ENCODE data around the gene OR4C45.
"Not testable (repeated sequence)": the region's sequence is repeated elsewhere in the genome, so short reads cannot be mapped to it uniquely, and the experiment has no call there.

OR4C45 gene

DNA sequence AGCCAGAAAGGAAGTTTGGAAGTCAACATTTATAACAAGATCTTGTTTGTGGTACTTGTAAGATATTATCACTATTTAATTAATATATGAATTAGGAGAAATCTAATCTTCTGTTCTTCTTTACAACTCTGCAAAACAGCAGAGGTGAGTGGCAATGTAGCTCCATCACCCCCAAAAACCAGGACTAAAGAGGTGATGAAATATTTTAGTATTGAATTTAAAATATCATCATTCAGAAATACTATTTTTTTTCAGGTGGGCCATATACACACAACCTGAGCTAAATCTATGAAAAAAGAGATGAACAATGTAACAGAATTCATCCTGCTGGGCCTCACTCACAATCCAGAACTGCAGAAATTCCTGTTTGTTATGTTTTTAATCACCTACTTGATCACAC lies at the start of gene OR4C45:
Gene OR4C45, plus strand, starts transcription at position 301 of the 400 bp plus-strand sequence.
- H3K27ac ChIP-seq: no peak within 1 kb of the TSS

GRCh38 chr11:49995565-49995964 lies 37.1 kb upstream of the OR4C45 start:
- H3K27ac ChIP-seq: no peak overlapping the region
- DNase-seq (ENCODE audit: low read depth, low spot score): peak; percentile 12

More for the DNA sequence above, at the start of gene OR4C45:
- DNase-seq (ENCODE audit: low read depth, low spot score): no peak

GRCh38 chr11:50030193-50030592 lies 2.5 kb upstream of the OR4C45 start:
- no peak for DNase-seq (ENCODE audit: low read depth, low spot score)
- H3K27ac ChIP-seq: no peak overlapping the region

- H3K27ac ChIP-seq; DNase-seq (ENCODE audit: low read depth, low spot score): not testable (repeated sequence)
These were observed 3.6 kb downstream of the OR4C45 start for GRCh38 chr11:50036239-50036638.

- DNase-seq (ENCODE audit: low read depth, low spot score): no peak
- H3K27ac ChIP-seq: no peak overlapping the region
These were observed 4.6 kb downstream of the OR4C45 start for GRCh38 chr11:50037251-50037650.

DNA sequence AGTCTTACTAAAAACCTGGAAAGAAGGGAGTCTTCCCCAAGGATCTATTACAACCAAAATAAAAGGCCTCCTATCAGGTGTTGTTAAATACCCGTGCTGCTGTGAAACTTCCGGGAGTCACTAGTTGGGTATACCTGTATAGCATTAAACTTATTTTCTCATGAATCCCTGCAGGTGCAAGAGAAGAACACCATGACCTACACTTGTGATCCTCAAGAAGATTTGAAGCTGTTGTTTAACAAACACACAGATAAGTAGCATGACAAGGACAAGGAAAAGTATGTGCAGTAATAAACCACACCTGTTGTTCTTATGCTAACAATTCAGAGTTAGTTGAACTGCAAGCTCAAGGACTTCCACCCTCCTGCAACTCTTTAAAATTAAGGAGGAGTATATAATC lies 12.0 kb downstream of the OR4C45 start:
- DNase-seq (ENCODE audit: low read depth, low spot score): no peak
- H3K27ac ChIP-seq: no peak overlapping the region

- not testable (repeated sequence) for H3K27ac ChIP-seq; DNase-seq (ENCODE audit: low read depth, low spot score)
These were observed 30.4 kb downstream of the OR4C45 start for GRCh38 chr11:50063056-50063455.

- H3K27ac ChIP-seq: no peak overlapping the region
- no peak for DNase-seq (ENCODE audit: low read depth, low spot score)
These were observed 37.7 kb downstream of the OR4C45 start for GRCh38 chr11:50070389-50070788.

DNA sequence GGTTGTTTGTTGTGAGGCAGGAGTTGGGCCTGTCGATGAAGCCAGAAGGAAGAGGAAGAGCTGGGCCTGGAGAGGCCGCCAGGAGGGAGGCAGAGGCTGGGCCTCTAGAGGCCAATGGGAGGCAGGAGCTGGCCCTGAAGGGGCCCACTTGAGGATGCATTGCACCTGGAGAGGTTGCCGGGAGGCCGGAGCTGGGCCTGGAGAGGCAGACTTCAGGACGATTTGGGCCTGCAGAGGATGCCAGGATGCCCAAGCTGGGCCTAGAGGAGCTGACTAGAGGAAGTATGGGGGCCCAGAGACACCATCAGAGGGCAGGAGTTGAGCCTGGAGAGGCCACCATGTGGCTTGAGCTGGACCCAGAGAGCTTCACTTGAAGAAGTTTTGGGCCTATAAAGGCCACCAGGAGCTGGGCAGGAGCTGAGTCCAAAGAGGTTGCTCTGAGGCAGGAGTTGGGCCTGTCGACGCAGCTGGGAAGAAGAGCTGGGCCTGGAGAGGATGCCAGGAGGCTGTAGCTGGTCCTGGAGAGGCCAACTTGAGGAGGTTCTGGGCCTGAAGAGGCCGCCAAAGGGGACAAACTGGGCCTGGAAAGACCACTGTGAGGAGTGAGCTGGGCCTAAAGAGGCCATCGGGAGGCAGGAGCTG lies 39.0 kb downstream of the OR4C45 start:
- DNase-seq (ENCODE audit: low read depth, low spot score): no peak
- H3K27ac ChIP-seq: no peak overlapping the region

DNA sequence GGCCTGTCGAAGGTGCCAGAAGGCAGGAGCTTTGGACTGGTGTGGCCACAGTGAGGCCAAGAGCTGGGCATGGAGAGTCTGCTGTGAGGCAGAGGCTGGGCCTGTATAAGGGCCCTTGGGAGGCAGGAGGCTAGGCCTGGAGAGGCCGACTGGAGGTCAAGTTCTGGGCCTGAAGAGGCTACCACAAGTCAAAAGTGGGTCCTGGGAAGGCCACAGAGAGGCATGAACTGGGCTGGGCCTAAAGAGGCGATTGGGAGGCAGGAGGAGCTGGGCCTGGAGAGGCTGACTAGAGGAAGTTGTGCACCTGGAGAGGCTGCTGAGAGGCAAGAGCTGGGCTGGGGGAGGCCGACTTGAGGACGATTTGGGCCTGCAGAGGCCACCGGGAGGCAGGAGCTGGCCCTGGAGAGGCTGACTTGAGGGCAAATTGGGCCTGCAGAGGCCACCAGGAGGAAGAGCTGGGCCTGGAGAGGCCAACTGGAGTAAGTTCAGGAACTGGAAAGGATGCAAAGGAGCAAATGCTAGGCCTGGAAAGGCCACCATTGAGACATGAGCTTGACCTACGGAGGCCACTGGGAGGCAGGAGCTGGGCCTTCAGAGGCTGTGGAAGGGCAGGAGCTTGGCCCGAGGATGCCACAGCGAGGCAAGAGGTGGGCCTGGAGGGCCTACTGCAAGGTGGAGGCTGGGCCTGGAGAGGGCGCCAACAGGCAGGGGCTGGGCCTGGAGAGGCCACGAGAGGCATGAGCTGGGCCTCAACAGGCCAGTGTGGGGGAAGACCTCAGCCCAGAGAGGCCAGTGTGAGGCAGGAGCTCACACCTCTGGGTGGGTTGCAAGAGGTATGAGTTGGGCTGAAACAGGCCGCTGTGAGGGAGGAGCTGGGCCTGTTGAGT lies 39.8 kb downstream of the OR4C45 start:
- no peak overlapping the region for H3K27ac ChIP-seq
- DNase-seq (ENCODE audit: low read depth, low spot score): no peak

GRCh38 chr11:50073113-50074105 lies 40.7 kb downstream of the OR4C45 start:
- H3K27ac ChIP-seq: no peak overlapping the region
- DNase-seq (ENCODE audit: low read depth, low spot score): no peak

DNA sequence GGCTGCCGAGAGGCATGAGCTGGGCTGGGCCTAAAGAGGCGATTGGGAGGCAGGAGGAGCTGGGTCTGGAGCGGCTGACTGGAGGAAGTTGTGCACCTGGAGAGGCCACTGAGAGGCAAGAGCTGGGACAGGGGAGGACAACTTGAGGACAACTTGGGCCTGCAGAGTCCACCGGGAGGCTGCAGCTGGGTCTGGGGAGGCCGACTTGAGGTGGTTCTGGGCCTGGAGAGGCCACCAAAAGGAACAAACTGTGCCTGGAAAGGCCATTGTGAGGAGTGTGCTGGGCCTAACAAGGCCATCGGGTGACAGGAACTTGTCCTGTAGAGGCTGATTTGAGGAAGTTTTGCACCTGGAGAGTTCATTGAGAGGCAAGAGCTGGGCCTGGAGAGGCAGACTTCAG lies 41.5 kb downstream of the OR4C45 start:
- no peak overlapping the region for H3K27ac ChIP-seq
- DNase-seq (ENCODE audit: low read depth, low spot score): no peak

GRCh38 chr11:50075856-50076255 lies 43.2 kb downstream of the OR4C45 start:
- peak; percentile 14 for DNase-seq (ENCODE audit: low read depth, low spot score)
- H3K27ac ChIP-seq: peak overlapping the region; percentile 57

- H3K27ac ChIP-seq: no peak overlapping the region
- no peak for DNase-seq (ENCODE audit: low read depth, low spot score)
These were observed 44.9 kb downstream of the OR4C45 start for GRCh38 chr11:50077526-50077925.

GRCh38 chr11:50078001-50078400 lies 45.3 kb downstream of the OR4C45 start:
- H3K27ac ChIP-seq: no peak overlapping the region
- no peak for DNase-seq (ENCODE audit: low read depth, low spot score)

DNA sequence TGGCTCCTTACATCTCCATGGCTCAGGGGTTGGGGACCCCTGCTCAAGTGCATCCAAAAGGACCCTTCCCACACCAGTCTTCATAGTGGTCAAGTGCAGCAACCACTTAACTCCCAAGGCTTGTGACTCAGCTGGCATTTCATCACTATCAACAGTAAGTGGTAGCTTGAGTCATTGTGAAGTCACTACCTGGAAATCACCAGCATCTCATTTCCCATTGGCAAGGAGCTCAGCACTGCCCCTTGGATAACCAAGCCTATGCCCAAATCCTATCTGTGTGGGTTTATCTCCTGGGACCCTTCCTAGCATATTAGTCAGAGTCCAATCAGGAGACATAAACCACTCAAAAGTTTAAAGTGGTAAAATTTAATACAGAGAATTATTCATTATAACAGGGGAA lies 46.3 kb downstream of the OR4C45 start:
- DNase-seq (ENCODE audit: low read depth, low spot score): peak; percentile 6
- H3K27ac ChIP-seq: peak overlapping the region; percentile 59

DNA sequence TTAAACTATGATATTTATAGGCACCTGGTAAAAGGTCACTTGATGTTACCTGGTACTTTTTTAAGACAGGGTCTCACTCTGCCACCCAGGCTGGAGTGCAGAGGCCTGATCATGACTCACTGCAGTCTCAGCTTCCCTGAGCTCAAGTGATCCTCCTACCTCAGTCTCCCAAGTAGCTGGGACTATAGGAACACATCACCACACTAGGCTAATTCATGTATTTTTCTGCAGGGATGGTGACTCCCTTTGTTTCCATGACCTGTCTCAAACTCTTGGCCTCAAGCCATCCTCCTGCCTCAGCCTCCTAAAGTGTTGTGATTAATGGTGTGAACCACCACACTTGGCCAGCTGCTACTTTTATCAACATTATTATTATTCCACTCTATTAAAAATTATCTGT lies 47.6 kb downstream of the OR4C45 start:
- H3K27ac ChIP-seq: peak overlapping the region; percentile 59

More for the DNA sequence above, 47.6 kb downstream of the OR4C45 start:
- no peak for DNase-seq (ENCODE audit: low read depth, low spot score)

Data from epithelial cell of prostate (primary cell).